Tibial nerve (tissue), 4 donors: ENCODE data around the gene SDK1. TPM values are rescaled to one million over a fixed set of nuclear protein-coding genes. Genes with fewer than 3 reads are reported as not detected.

Experiments
- DNase-seq, 2 donors: peaks; one replicate each; pipeline ENCODE4 v3.0.0-alpha.2; 2019; ENCODE audit warnings: low spot score in 2 of 2
- H3K27ac ChIP-seq, 4 donors: fragments of 200-600 bp; sonication (generic) in 3 of 4; one replicate each; pipeline ENCODE4 v1.5.1; 2017 to 2019; ENCODE audit warnings: mild to moderate bottlenecking in 1 of 4
- H3K27me3 ChIP-seq, 2 donors: fragments of 200-600 bp; sonication (generic) in 1 of 2; one replicate each; pipeline versions ENCODE4 v1.5.1 to v1.6.0; 2017 to 2019
- H3K36me3 ChIP-seq, 3 donors: fragments of 200-600 bp; sonication (generic); one replicate each; pipeline ENCODE4 v1.5.1; 2018 to 2019
- H3K4me1 ChIP-seq, 4 donors: fragments of 200-600 bp; sonication (generic) in 3 of 4; one replicate each; pipeline ENCODE4 v1.5.1; 2017 to 2019
- H3K4me3 ChIP-seq, 4 donors: fragments of 200-600 bp; sonication (generic) in 3 of 4; one replicate each; pipeline ENCODE4 v1.5.1; 2017 to 2019; ENCODE audit warnings: mild to moderate bottlenecking in 1 of 4, moderate library complexity in 1 of 4
- H3K9me3 ChIP-seq, 4 donors: fragments of 200-600 bp; sonication (generic) in 3 of 4; one replicate each; pipeline ENCODE4 v1.5.1; 2017 to 2019
- CTCF ChIP-seq, 5 experiments: fragments of 200-600 bp in 3 of 5; fragments of 450-650 bp in 2 of 5; sonication (generic) in 3 of 5; IDR thresholded peaks; one replicate each; pipeline ENCODE4 v1.5.1; 2016 to 2019; ENCODE audit warnings: antibody characterized with exemption in 5 of 5, mild to moderate bottlenecking in 3 of 5, moderate library complexity in 2 of 5
- EP300 ChIP-seq, 2 donors: sonication (generic); formaldehyde crosslinking; IDR thresholded peaks; one replicate each; pipeline ENCODE4 v1.6.1; 2017; ENCODE audit warnings: antibody characterized with exemption in 2 of 2, mild to moderate bottlenecking in 1 of 2
- POLR2A ChIP-seq, 2 donors: fragments of 450-650 bp; IDR thresholded peaks; one replicate each; pipeline ENCODE4 v1.6.1; 2017; ENCODE audit warnings: antibody characterized with exemption in 2 of 2, mild to moderate bottlenecking in 2 of 2, moderate library complexity in 2 of 2
- WGBS, 2 donors: methylation state at CpG; one replicate each; pipeline ENCODE4 v1.1.5; 2018; 5-methylcytosine and 5-hydroxymethylcytosine counted together
- total RNA-seq, 4 donors: library from RNA; depleted of rRNA; stranded (reverse); fragments of >200 nt; gene quantifications; one replicate each; pipeline ENCODE4 v1.1.0, GENCODE V29; 2016

Gene SDK1
- total RNA-seq, 4 donors from 2014 or later: 8.2 to 16.2 (median 12.9) TPM

GRCh38 chr7:3451701-3452100 lies 150.6 kb downstream of the SDK1 start:
- WGBS, 2 donors: 79 to 85% methylated on average over 4 of the region's 4 CpGs
- no peak for DNase-seq
- no peaks in the 10 kb centered on the region for H3K4me1 ChIP-seq
- TF ChIP-seq CTCF (IDR thresholded peaks at IDR 0.05) (no peak), POLR2A (IDR thresholded peaks at IDR 0.05) (no peak), EP300 (IDR thresholded peaks at IDR 0.05) (no peak)
- H3K27ac ChIP-seq: no peak overlapping the region
- H3K9me3 ChIP-seq: peaks cover 0 to 6% (median 1%) of the 10 kb centered on the region in 4 donors
- no peak overlapping the region for H3K4me3 ChIP-seq
- no peaks in the 10 kb centered on the region for H3K36me3 ChIP-seq
- no peaks in the 10 kb centered on the region for H3K27me3 ChIP-seq

- TF ChIP-seq POLR2A (IDR thresholded peaks at IDR 0.05) (no peak), EP300 (IDR thresholded peaks at IDR 0.05) (no peak), CTCF (IDR thresholded peaks at IDR 0.05) (no peak)
- WGBS, 2 donors: 87 to 92% methylated on average over 3 of the region's 3 CpGs
- peaks cover 0 to 10% (median 0%) of the 10 kb centered on the region in 4 donors for H3K9me3 ChIP-seq
- no peak overlapping the region for H3K27ac ChIP-seq
- H3K4me3 ChIP-seq: no peak overlapping the region
- DNase-seq: no peak
- no peaks in the 10 kb centered on the region for H3K4me1 ChIP-seq
- peaks cover 0 to 5% (median 0%) of the 10 kb centered on the region in 3 donors for H3K36me3 ChIP-seq
- no peaks in the 10 kb centered on the region for H3K27me3 ChIP-seq
Observed at GRCh38 chr7:3453398-3453797, 152.3 kb downstream of the SDK1 start.

- H3K4me3 ChIP-seq: no peak overlapping the region
Observed at GRCh38 chr7:3455806-3456595, 154.9 kb downstream of the SDK1 start.

GRCh38 chr7:3459111-3459510 lies 158.1 kb downstream of the SDK1 start:
- 91 to 92% methylated on average over 2 of the region's 2 CpGs for WGBS, 2 donors
- Histone ChIP-seq H3K27me3 (no peaks in the 10 kb centered on the region), H3K36me3 (peaks cover 0 to 5% (median 0%) of the 10 kb centered on the region in 3 donors), H3K9me3 (peaks cover 0 to 10% (median 0%) of the 10 kb centered on the region in 4 donors), H3K4me1 (no peaks in the 10 kb centered on the region), H3K4me3 (no peak overlapping the region), H3K27ac (no peak overlapping the region)
- DNase-seq: no peak
- no peak for TF ChIP-seq CTCF (IDR thresholded peaks at IDR 0.05)
- no peak for TF ChIP-seq EP300 (IDR thresholded peaks at IDR 0.05)
- TF ChIP-seq POLR2A (IDR thresholded peaks at IDR 0.05): no peak

More at GRCh38 chr7:3455806-3456595, 154.9 kb downstream of the SDK1 start:
- Histone ChIP-seq H3K36me3 (peaks cover 0 to 5% (median 0%) of the 10 kb centered on the region in 3 donors), H3K9me3 (peaks cover 0 to 10% (median 0%) of the 10 kb centered on the region in 4 donors), H3K27ac (no peak overlapping the region), H3K4me1 (no peaks in the 10 kb centered on the region), H3K27me3 (no peaks in the 10 kb centered on the region)
- WGBS, 2 donors: 53 to 60% methylated on average over 1 of the region's 1 CpG
- no peak for TF ChIP-seq EP300 (IDR thresholded peaks at IDR 0.05)
- TF ChIP-seq CTCF (IDR thresholded peaks at IDR 0.05): no peak
- DNase-seq: no peak

GRCh38 chr7:3461923-3462322 lies 160.9 kb downstream of the SDK1 start:
- WGBS, 2 donors: 94 to 95% methylated on average over 7 to 8 of the region's 8 CpGs
- H3K4me3 ChIP-seq: no peak overlapping the region
- TF ChIP-seq EP300 (IDR thresholded peaks at IDR 0.05): no peak
- no peak for TF ChIP-seq POLR2A (IDR thresholded peaks at IDR 0.05)
- TF ChIP-seq CTCF (IDR thresholded peaks at IDR 0.05): no peak
- H3K36me3 ChIP-seq: peaks cover 0 to 3% (median 0%) of the 10 kb centered on the region in 3 donors
- H3K9me3 ChIP-seq: peaks cover 0 to 1% (median 0%) of the 10 kb centered on the region in 4 donors
- no peak overlapping the region for H3K27ac ChIP-seq
- no peaks in the 10 kb centered on the region for H3K27me3 ChIP-seq
- no peaks in the 10 kb centered on the region for H3K4me1 ChIP-seq
- no peak for DNase-seq
